Stimulated activated CD4-positive, alpha-beta T cell treated with anti-CD3 and anti-CD28 coated beads, Interleukin-4, amount 100 ng/mL, for 4 hours (primary cell): Measurements from ENCODE around the gene PPP6R2.
"Not testable (repeated sequence)": the region's sequence is repeated elsewhere in the genome, so short reads cannot be mapped to it uniquely, and the experiment has no call there.

Experiments
- DNase-seq, 2 experiments: peaks; one replicate each; pipeline ENCODE4 v3.0.0-alpha.2; 2020

The PPP6R2 gene

GRCh38 chr22:50318698-50319411 lies 24.3 kb upstream of the PPP6R2 start:
- DNase-seq = no peak

- DNase-seq = no peak
Observed at GRCh38 chr22:50319503-50319951, 23.6 kb upstream of the PPP6R2 start.

- DNase-seq = no peak
Observed at GRCh38 chr22:50320116-50320515, 23.0 kb upstream of the PPP6R2 start.

- DNase-seq = no peak
Observed at GRCh38 chr22:50320671-50321325, 22.3 kb upstream of the PPP6R2 start.

GRCh38 chr22:50322382-50323104 lies 20.6 kb upstream of the PPP6R2 start:
- DNase-seq = not testable (repeated sequence)

GRCh38 chr22:50323900-50324299 lies 19.2 kb upstream of the PPP6R2 start:
- DNase-seq = no peak

GRCh38 chr22:50325444-50326224 lies 17.5 kb upstream of the PPP6R2 start:
- DNase-seq = no peak

- no peak for DNase-seq
Observed at GRCh38 chr22:50326225-50326955, 16.7 kb upstream of the PPP6R2 start.

GRCh38 chr22:50326956-50327710 lies 16.0 kb upstream of the PPP6R2 start, which contains the start of gene DENND6B:
Gene DENND6B (minus strand): TSS chr22:50327012. CDS start chr22:50326988, 24 bp downstream.
- DNase-seq = peak; percentile 44 to 72

GRCh38 chr22:50327711-50328019 lies 15.5 kb upstream of the PPP6R2 start:
- DNase-seq = no peak

- DNase-seq = peak in 1 of 2 experiments; percentile 14
Observed at GRCh38 chr22:50329236-50329635, 13.9 kb upstream of the PPP6R2 start.

- not testable (repeated sequence) for DNase-seq
Observed at GRCh38 chr22:50334433-50334832, 8.7 kb upstream of the PPP6R2 start.

GRCh38 chr22:50337262-50338041 lies 5.7 kb upstream of the PPP6R2 start:
- no peak for DNase-seq

- no peak for DNase-seq
Observed at GRCh38 chr22:50338042-50338573, 5.0 kb upstream of the PPP6R2 start.

GRCh38 chr22:50338860-50339462 lies 4.2 kb upstream of the PPP6R2 start:
- no peak for DNase-seq

- no peak for DNase-seq
Observed at GRCh38 chr22:50339945-50340879, 2.9 kb upstream of the PPP6R2 start.

- peak; percentile 81 to 85 for DNase-seq
Observed at GRCh38 chr22:50341977-50342650, 1.0 kb upstream of the PPP6R2 start.

- DNase-seq = no peak
Observed at GRCh38 chr22:50343541-50343935, 411 bp downstream of the PPP6R2 start.
